PFSK-1 (cell line): ENCODE data around the gene GOLGA5.

Source experiments
- FOXP2 ChIP-seq: optimal IDR thresholded peaks from 2 replicates; pipeline ENCODE3; 2011; ENCODE audit warnings: borderline replicate concordance, control low read depth, inconsistent platforms; ENCODE audit not compliant: insufficient read depth; ENCODE audit errors: extremely low read length, extremely low read depth
- POLR2AphosphoS5 ChIP-seq: IDR thresholded peaks from 2 replicates; pipeline ENCODE4 v1.6.1; 2012; ENCODE audit warnings: low read depth, mild to moderate bottlenecking, control low read depth, low read length, moderate library complexity
- SIN3A ChIP-seq: IDR thresholded peaks from 2 replicates; pipeline ENCODE4 v1.6.1; 2012; ENCODE audit warnings: mild to moderate bottlenecking, low read length, moderate library complexity, borderline replicate concordance; ENCODE audit not compliant: insufficient read depth
- TAF1 ChIP-seq: IDR thresholded peaks from 2 replicates; pipeline ENCODE4 v1.6.1; 2012; ENCODE audit warnings: low read length, control low read depth, borderline replicate concordance; ENCODE audit not compliant: insufficient read depth
- TF ChIP-seq, protein P1 (sequence below), 2 experiments: IDR thresholded peaks; 2 replicates each; pipeline versions ENCODE4 v1.6.1 to v1.8.0; 2011 to 2012; ENCODE audit warnings: low read depth in 2 of 2, low read length in 2 of 2, control low read depth in 1 of 2, inconsistent platforms in 1 of 2, mild to moderate bottlenecking in 1 of 2, moderate library complexity in 1 of 2; ENCODE audit not compliant: insufficient read depth in 1 of 2

The GOLGA5 gene

DNA sequence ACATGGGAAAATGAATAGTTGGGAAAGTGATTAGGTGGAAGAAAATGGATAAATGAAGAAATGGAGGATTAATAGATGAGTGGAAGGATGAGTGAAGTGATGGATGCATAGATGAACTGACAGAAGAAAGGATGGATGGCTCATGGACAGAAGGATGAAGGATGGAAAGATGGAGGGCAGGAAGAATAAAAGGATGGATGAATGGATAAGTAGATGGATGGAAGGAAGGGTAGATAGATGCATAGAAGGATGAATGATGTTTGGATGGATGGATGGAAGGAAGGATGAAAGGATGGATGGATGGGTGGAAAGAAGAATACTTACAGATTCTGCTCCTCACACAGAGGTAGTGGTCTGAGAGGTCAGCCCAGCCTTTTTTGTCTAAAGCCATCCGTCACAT is 93.1 kb downstream of the GOLGA5 start:
- TF ChIP-seq SIN3A, result no peak
- TF ChIP-seq, protein P1, sequence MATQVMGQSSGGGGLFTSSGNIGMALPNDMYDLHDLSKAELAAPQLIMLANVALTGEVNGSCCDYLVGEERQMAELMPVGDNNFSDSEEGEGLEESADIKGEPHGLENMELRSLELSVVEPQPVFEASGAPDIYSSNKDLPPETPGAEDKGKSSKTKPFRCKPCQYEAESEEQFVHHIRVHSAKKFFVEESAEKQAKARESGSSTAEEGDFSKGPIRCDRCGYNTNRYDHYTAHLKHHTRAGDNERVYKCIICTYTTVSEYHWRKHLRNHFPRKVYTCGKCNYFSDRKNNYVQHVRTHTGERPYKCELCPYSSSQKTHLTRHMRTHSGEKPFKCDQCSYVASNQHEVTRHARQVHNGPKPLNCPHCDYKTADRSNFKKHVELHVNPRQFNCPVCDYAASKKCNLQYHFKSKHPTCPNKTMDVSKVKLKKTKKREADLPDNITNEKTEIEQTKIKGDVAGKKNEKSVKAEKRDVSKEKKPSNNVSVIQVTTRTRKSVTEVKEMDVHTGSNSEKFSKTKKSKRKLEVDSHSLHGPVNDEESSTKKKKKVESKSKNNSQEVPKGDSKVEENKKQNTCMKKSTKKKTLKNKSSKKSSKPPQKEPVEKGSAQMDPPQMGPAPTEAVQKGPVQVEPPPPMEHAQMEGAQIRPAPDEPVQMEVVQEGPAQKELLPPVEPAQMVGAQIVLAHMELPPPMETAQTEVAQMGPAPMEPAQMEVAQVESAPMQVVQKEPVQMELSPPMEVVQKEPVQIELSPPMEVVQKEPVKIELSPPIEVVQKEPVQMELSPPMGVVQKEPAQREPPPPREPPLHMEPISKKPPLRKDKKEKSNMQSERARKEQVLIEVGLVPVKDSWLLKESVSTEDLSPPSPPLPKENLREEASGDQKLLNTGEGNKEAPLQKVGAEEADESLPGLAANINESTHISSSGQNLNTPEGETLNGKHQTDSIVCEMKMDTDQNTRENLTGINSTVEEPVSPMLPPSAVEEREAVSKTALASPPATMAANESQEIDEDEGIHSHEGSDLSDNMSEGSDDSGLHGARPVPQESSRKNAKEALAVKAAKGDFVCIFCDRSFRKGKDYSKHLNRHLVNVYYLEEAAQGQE (IDR thresholded peaks at IDR 0.05; ENCODE audit: insufficient read depth in 1 of 2, low read depth in 2 of 2, low read length in 2 of 2), result no peak
- no peak for TF ChIP-seq FOXP2
- TF ChIP-seq POLR2AphosphoS5, result no peak
- no peak for TF ChIP-seq TAF1

DNA sequence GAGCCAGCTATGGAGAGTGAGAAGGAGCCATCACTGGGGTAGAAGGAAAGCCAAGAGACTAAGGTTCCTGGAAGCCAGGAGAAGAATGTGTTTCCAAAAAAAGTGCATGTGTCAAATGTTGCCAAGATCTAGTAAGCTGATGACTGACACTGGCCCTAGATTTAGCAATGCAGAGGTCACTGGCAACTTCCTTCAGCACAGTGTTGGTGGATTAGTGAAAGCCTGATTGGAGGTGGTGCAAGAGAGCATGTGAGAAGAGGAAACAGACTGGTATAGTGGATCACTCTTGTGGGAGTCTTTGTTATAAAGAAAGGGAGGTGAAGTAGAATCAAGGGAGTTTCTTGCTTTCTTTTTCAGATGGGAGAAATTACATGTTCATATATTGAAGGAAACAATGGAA is 94.8 kb downstream of the GOLGA5 start:
- TF ChIP-seq FOXP2 (no peak), TAF1 (no peak), SIN3A (no peak), POLR2AphosphoS5 (no peak)
- TF ChIP-seq, protein P1 (IDR thresholded peaks at IDR 0.05; ENCODE audit: insufficient read depth in 1 of 2, low read depth in 2 of 2, low read length in 2 of 2), result no peak
